ENCODE data around the gene FARP1.

FARP1 gene

DNA sequence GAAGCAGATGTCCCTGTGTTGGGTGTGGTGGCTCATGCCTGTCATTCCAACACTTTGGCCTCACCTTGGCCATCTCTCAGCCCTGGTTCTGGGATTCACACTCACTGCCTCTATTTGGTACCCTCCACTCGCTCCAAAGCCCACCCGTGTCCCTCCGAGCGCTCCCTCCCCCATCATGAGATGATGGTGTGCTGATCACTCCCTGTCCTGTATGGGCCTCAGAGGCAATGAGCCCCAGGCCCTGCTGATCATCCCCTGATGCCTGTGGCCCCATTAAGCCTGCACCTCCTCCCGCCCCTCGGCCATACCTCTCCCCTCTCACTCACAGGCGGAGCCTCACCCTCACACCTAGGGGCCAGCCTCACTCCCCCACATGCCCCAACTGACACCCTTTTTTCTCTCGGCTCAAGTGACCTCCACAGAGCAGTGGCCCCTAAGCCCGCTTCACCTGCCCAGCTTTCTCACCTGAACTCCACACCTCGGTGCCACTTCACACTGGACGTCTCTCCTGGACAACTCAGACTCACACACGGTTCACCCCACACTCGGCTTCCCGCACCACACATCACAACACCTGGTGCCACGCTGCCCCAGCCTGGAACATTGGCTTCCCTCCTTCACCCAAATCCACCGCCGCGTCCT lies 319.5 kb downstream of the FARP1 start:
- DNase-seq (ENCODE audit: low spot score) = no peak

DNA sequence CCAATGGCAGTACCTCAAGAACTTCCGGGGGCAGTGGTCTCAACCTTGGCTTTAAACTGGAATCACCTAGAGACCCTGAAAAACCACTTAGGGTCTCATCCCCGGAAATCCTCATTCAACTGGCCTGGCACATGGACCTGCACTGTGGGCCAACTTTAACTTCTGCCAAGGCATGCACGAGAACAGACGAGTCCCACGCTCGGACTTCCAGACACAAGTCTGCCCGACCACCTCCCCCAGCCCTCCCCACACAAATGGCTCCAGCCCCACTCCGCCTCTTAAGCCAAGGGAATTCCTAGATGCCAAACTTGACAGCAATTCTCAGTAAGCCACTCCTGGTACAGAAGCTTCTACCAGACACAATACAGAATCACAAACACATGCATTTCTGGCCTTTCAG lies 320.1 kb downstream of the FARP1 start:
- no peak for DNase-seq (ENCODE audit: low spot score)

- no peak for DNase-seq (ENCODE audit: low spot score)
These were observed 323.8 kb downstream of the FARP1 start for GRCh38 chr13:98466634-98467236.

DNA sequence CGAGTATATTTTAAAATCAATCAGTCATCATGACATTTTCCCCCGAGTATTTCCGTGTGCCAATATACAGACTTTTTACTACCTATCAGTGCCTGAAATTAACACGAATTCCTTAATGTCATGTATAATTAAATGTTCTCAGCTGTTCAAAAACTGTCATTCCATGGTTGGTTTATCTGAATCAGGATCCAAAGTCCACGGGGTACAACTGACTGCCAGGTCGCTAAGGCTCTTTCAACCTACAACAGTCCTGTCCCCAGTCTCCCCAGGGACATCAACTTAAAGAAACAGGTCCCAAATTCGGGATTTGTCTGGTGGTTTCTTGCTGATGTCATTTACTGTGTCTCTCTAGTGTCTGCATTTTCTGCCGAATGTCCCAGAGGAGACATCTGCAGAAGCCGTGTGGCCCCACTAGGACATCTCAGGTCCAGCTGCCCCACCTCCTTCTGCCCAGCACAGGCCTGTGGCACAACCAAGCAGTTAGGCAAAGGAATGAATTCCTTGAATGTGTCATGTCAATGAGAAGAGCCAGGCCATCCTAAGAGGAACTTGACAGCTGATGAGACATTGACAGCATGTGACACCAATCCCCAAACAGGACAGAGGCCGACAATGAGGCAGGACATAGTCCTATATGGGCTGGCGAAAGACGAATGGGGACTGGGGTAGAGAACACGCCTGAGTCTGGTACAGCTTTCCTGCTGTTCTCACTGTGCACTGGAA lies 324.5 kb downstream of the FARP1 start:
- no peak for DNase-seq (ENCODE audit: low spot score)

DNA sequence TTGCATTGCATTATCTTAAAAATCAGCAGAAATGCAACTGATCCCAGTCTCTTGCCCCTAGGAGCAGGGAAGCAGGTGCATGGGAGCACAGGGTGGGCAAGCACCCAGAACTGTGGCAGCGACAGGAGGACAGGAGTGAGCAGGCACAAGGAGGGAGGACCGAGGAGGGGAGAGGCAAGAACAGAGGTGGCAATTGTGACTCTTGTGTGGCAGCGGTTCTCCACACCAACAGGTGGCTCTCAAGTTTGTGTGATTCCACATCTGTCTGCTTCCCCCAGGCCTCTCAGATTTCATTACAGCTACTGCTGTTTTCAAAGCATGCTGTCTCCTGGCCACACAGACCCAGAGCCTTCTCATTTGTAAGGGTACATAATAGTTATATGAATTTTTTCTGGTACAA lies 325.5 kb downstream of the FARP1 start:
- no peak for DNase-seq (ENCODE audit: low spot score)

DNA sequence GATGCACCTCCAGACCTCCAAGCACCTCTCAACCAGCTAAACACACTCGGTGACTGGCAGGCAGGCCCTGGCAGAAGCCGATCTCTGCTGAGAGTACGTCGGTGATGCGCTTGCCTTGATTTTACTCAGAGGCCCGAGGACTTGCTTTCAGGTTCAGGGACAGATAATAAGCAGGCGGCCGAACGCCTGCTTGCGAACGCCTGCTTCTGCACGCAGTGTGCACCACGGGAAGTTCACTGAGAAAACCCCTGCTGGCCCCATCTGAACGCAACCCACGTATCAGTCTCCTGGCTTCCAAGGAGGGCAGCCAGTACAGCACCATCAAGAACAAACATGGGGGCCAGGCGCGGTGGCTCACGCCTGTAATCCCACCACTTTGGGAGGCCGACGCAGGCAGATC lies 326.0 kb downstream of the FARP1 start:
- DNase-seq (ENCODE audit: low spot score) = no peak

DNA sequence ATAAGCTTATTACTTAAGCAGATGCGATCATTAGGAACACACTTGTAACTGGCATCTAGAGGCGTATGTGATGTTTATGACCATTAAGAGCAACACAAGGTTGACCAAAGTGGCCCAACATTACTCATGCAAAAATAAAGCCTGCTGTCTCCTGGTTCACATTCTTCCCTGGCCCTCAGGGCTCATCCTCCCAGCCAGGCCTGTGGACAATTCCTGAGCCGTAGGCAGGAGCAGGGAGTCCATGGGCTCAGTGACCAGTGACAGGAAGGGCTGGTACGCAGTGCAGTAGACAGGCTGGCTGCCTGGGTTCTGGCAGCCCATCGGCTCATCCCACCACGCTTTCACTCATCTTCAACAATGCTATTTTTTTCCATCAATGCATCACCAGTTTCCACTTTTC lies 328.0 kb downstream of the FARP1 start:
- DNase-seq (ENCODE audit: low spot score) = no peak

GRCh38 chr13:98471934-98472333 lies 329.0 kb downstream of the FARP1 start:
- DNase-seq (ENCODE audit: low spot score) = no peak

GRCh38 chr13:98473135-98473787 lies 330.4 kb downstream of the FARP1 start:
- DNase-seq (ENCODE audit: low spot score) = no peak

GRCh38 chr13:98473788-98474144 lies 330.9 kb downstream of the FARP1 start:
- no peak for DNase-seq (ENCODE audit: low spot score)

- DNase-seq (ENCODE audit: low spot score) = no peak
These were observed 331.4 kb downstream of the FARP1 start for GRCh38 chr13:98474292-98474691.

- no peak for DNase-seq (ENCODE audit: low spot score)
These were observed 331.9 kb downstream of the FARP1 start for GRCh38 chr13:98474761-98475160.

DNA sequence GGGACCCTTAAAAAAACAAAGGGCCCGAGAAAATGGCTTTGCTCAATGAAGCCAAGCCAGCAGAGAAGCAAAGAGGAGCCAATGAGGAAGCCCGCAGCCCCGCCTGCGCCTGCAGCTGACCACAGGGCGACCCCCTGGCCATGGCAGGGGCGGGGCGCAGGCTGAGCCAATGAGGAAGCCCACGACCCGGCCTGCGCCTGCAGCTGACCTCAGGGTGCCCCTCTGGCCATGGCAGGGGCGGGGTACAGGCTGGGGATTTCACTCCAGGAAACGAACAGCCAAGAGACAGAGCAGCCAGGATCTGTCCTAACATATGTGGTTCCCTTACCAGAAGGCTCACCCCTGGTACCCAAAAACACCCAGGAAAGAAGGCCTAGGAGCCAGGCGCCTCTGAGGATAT lies 332.6 kb downstream of the FARP1 start:
- DNase-seq (ENCODE audit: low spot score) = no peak

GRCh38 chr13:98476106-98476505 lies 333.2 kb downstream of the FARP1 start:
- no peak for DNase-seq (ENCODE audit: low spot score)

GRCh38 chr13:98476538-98476966 lies 333.7 kb downstream of the FARP1 start:
- DNase-seq (ENCODE audit: low spot score) = no peak

DNA sequence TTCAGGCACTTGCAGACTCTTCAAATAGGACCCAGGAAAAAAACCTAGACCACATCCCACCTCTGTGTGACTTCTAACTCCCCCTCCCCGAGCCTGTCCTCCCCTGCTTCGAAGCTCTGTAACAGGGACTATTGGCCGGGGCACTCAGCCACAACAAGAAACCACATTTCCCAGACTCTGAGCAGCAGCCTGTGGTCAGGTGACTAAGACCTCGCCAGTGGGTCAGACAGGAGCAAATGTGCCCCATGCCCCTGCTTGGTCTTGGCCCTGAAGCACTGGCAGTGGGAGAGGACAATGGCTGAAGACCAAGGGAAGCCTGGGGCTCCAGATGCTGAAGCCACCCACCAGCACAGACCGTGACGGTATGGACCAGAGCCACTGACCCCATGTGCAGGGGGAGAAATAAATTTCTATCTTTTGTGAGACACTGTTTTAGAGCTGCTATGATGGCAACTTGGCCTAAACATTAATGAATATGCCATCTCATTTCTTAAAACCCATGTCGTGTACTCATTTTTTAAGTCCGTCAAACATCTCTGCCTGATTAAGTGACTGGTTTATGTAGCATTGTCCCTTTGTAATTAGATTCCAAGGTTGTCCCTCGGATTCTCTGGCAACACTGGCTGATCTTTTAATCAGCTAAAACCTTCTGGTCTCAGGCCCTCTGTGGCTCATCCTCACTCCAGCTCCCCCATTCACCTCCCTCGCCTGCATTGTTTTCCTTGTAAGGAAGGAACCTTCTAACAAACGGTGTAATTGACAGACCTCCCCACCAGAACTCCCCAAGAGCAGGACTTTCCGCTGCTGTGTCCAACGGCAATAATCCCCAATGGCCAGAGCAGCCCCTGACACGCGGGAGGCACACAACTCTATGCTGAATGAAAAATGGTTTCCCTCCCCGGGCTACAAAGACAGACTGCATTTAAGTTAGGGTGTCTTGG lies 335.6 kb downstream of the FARP1 start:
- peak; percentile 78 for DNase-seq (ENCODE audit: low spot score)

GRCh38 chr13:98479496-98480003 lies 336.7 kb downstream of the FARP1 start:
- DNase-seq (ENCODE audit: low spot score) = no peak

DNA sequence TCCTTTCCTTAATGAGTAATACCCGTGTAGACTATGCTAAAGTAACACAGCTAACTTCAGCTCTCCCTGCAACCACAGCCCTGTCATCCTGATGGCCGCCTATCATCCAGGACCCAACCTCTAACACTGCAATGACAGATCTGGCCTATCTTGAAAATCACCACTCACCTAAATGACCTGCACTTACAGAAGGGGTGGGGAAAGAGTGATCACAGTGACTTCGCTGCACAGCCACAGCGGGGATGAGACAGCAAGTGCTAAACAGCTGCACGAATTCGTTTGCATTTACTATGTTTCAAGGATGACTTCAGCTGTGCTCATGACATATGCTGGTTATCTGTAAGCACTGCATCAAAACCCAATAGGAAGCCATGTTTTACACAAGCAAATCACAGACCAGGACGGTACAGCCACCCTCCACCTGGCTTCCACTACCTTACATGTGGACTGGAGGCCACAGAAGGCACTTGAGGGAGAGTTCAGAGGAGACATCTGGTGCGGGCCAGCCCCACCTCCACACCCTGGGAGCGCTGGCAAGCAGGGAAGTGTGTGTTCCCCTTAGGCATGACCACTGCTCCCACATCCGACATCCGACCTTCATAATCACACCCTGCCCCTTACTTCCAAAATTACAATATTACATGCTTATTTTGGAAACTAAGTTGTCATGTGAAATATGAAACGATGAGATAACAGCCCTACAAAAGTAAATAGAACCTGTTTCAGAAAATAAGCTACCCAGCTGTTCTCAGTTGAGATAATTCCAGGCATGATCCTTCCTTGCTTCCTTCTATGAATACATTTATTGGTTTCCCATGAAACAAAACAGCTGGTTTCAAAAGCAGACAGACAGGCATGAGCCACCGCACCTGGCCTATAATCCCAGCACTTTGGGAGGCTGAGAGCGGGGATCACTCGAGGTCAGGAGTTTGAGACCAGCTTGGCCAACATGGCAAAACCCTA lies 338.3 kb downstream of the FARP1 start:
- DNase-seq (ENCODE audit: low spot score) = peak; percentile 23

DNA sequence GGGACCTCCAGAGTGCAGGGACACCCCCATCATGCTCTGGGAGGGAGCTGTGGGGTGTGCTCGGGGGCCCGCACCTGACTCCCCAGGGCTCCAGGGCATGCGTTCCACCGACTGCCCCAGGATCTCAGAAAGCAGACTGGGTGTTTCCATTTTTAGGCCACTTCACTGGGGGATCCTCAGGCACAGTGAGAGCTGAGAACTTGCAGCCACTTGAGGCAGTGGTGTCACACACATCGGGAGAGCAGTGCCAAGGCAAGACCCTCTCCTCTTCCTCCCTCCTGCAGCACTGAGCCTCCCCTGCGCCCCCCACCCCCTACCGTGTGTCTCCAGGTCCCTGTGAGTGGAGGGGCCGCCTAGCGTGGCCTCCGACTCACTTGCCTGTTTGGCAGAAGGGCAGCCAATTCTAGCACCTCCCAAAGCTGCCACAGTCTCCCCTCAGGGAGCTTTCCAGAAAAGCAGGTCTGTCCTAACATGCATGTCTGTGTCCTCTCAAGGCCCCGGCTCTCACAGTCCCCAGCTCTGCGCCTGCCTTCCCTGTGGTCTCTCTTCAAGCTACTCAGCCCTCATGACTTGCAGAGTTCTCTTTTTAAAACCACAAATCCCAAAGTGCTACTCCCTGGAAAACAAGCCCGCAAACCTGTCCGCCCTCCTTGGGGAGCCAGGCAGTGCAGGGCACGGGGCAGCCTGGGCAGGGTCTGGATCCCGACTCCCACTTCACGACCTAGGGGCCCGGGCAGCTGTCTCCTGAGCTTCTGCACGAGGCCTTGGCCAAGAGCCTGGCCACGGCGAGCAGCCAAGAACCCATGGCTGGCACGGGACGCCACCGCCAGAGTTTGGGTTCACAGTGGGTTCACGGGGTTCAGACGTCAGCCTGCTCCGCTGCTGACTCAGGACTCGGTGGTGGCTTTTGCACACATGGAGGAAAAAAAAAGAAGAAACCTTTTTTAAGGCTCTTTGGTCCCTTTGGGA lies 339.9 kb downstream of the FARP1 start:
- no peak for DNase-seq (ENCODE audit: low spot score)
